Myocyte (in vitro differentiated cells): ENCODE data around the gene SAP130. TPM values are rescaled to one million over a fixed set of nuclear protein-coding genes. Genes with fewer than 3 reads are reported as not detected.

Source experiments
- DNase-seq: peaks from one replicate; pipeline ENCODE4 v3.0.0-alpha.2; 2012; ENCODE audit warnings: low read depth
- polyA plus RNA-seq: library from polyadenylated mRNA; unstranded; fragments of >200 nt; gene quantifications from one replicate; pipeline ENCODE4 v1.2.1, GENCODE V29; 2012; ENCODE audit warnings: missing spikeins
- total RNA-seq: library from RNA; depleted of rRNA; stranded (reverse); fragments of >200 nt; gene quantifications from 2 replicates; pipeline ENCODE4 v1.2.3, GENCODE V29; 2014

Gene SAP130
- 8.2 TPM in 2 replicates for total RNA-seq
- polyA plus RNA-seq, result 13.1 TPM

GRCh38 chr2:128027801-128028667, at the start of gene SAP130:
Gene SAP130, minus strand, starts transcription at chr2:128028059. Its CDS starts 1,767 bp downstream, at chr2:128026292.
- DNase-seq, result peak; percentile 96

- DNase-seq, result no peak
Measured at GRCh38 chr2:128076461-128077106, 48.7 kb upstream of the SAP130 start.

GRCh38 chr2:128073278-128073677, 45.4 kb upstream of the SAP130 start:
- no peak for DNase-seq

- DNase-seq, result no peak
Measured at GRCh38 chr2:128069769-128070168, 41.9 kb upstream of the SAP130 start.

GRCh38 chr2:128064353-128064752, 36.5 kb upstream of the SAP130 start:
- DNase-seq, result no peak

- DNase-seq, result no peak
Measured at GRCh38 chr2:128062571-128062970, 34.7 kb upstream of the SAP130 start.

GRCh38 chr2:128058114-128058513, 30.3 kb upstream of the SAP130 start:
- no peak for DNase-seq

- DNase-seq, result no peak
Measured at GRCh38 chr2:128057334-128057733, 29.5 kb upstream of the SAP130 start.

- DNase-seq, result no peak
Measured at GRCh38 chr2:128054104-128054885, 26.4 kb upstream of the SAP130 start.

- DNase-seq, result no peak
Measured at GRCh38 chr2:128053331-128053730, 25.5 kb upstream of the SAP130 start.

- DNase-seq, result no peak
Measured at GRCh38 chr2:128043041-128043440, 15.2 kb upstream of the SAP130 start.

GRCh38 chr2:128041561-128041960, 13.7 kb upstream of the SAP130 start:
- no peak for DNase-seq

GRCh38 chr2:128040166-128040771, 12.4 kb upstream of the SAP130 start:
- DNase-seq, result no peak

- DNase-seq, result no peak
Measured at GRCh38 chr2:128039535-128039934, 11.7 kb upstream of the SAP130 start.

- DNase-seq, result no peak
Measured at GRCh38 chr2:128038411-128038810, 10.6 kb upstream of the SAP130 start.

- DNase-seq, result no peak
Measured at GRCh38 chr2:128037649-128038048, 9.8 kb upstream of the SAP130 start.

- no peak for DNase-seq
Measured at GRCh38 chr2:128036748-128037607, 9.1 kb upstream of the SAP130 start.

- no peak for DNase-seq
Measured at GRCh38 chr2:128032092-128032491, 4.2 kb upstream of the SAP130 start.

GRCh38 chr2:128028668-128029054, 802 bp upstream of the SAP130 start:
- no peak for DNase-seq

- peak; percentile 99 for DNase-seq
Measured at GRCh38 chr2:128027278-128027800, 520 bp downstream of the SAP130 start.
